ENCODE results near the gene HOXB4. TPM values are rescaled to one million over a fixed set of nuclear protein-coding genes. Genes with fewer than 3 reads are reported as not detected.

Gene HOXB4
- total RNA-seq, 1 experiment from 2014 or later, result 4.3 TPM

DNA sequence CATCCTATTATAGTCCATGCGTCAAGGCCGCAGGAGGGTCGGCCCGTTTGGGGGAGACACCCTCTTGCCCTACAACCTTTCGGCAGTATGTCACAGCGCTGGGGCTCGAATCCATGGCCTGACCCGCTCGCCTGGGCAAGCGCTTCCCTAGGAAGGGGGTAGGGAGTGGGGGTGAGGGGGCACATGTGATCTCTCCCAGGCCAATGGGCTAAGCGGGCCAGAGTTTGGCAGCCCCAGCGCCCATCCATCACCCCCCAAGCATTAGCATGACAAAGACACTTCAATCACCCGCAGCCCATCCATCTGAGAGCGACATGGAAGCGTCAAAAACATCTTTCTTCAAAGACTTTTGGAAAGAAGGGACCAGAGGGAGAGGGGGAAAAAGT, 47.3 kb downstream of the HOXB4 start, which contains the start of gene HOXB1:
HOXB1 (minus strand) TSS at position 125 of the 386 bp plus-strand sequence; CDS start at position 18, 107 bp downstream.
- H3K27ac ChIP-seq (ENCODE audit: low read length), result no peak within 1 kb of the TSS
- H4K20me1 ChIP-seq (ENCODE audit: insufficient read depth, low read depth, low read length), result no peaks in the 10 kb centered on the region
- H3K9me2 ChIP-seq (replicated peaks; ENCODE audit: insufficient read depth, low read length), result no peaks in the 10 kb centered on the region
- no peak within 1 kb of the TSS for H2AFZ ChIP-seq (ENCODE audit: low read length)
- no peak within 1 kb of the TSS for H3K4me2 ChIP-seq (ENCODE audit: low read depth, low read length, poor library complexity, severe bottlenecking)
- H3K79me2 ChIP-seq (ENCODE audit: low read length), result no peaks in the 10 kb centered on the region
- H3K4me1 ChIP-seq (ENCODE audit: low read length), result no peaks in the 10 kb centered on the region
- no peaks in the 10 kb centered on the region for H3K9me3 ChIP-seq (ENCODE audit: low read length)
- no peaks in the 10 kb centered on the region for H3K27me3 ChIP-seq (ENCODE audit: low read length)
- no peak within 1 kb of the TSS for H3K4me3 ChIP-seq (ENCODE audit: low read length)
- H3K9ac ChIP-seq (ENCODE audit: low read length), result no peak within 1 kb of the TSS
- H3K36me3 ChIP-seq (ENCODE audit: insufficient read depth, low read length), result no peaks in the 10 kb centered on the region
- no peak for DNase-seq

DNA sequence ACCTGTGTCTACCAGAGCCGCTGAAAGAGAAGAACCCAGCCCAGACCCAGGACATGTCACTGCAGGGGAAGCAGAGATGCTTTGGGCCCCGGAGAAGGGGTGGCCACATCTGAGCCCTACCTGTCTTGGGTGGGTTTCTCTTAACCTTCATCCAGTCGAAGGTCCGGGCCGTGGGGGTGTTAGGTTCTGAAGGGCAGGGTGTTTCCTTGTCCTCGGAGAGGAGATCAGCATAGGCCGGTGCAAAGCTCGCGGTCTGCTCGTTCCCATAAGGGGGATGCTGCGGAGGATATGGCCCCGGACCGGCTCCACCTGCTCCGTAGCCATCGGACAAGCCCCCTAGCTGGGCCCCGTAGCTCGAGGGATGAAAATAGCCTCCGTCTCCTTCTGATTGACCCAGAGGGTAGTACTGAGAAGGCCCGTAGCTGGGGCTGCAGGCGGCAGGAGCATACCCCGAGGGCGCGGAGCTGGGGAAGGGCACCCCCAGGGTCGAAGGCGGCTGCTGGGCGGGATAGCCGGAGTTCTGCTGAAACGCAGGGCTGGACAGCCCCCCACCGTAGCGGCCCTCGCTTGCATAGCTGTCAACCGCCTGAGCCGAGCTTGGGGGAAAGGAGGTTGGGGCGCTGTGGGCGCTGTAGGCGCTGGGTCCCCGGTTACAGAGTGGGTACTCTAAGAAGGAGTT, 47.8 kb downstream of the HOXB4 start:
- Histone ChIP-seq H2AFZ (ENCODE audit: low read length) (no peak overlapping the region), H3K4me3 (ENCODE audit: low read length) (no peak overlapping the region), H3K4me1 (ENCODE audit: low read length) (no peaks in the 10 kb centered on the region), H3K9me3 (ENCODE audit: low read length) (no peaks in the 10 kb centered on the region), H3K27ac (ENCODE audit: low read length) (no peak overlapping the region), H3K36me3 (ENCODE audit: insufficient read depth, low read length) (no peaks in the 10 kb centered on the region), H3K79me2 (ENCODE audit: low read length) (no peaks in the 10 kb centered on the region), H3K9me2 (replicated peaks; ENCODE audit: insufficient read depth, low read length) (no peaks in the 10 kb centered on the region), H3K27me3 (ENCODE audit: low read length) (no peaks in the 10 kb centered on the region), H4K20me1 (ENCODE audit: insufficient read depth, low read depth, low read length) (no peaks in the 10 kb centered on the region), H3K9ac (ENCODE audit: low read length) (no peak overlapping the region), H3K4me2 (ENCODE audit: low read depth, low read length, poor library complexity, severe bottlenecking) (no peak overlapping the region)
- no peak for DNase-seq

DNA sequence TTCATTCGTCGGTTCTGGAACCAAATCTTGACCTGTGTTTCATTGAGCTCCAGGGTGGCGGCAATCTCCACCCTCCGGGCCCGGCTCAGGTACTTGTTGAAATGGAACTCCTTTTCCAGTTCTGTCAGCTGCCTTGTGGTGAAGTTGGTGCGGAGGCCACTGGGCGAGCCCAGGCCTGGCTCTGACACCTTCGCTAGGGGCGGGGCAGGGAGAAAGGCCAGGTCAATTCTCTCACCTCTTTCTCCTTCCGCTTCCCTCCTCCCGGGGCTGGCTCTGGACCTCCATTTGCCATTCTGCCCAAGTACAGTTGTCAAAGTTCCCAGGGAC, 48.5 kb downstream of the HOXB4 start:
- no peaks in the 10 kb centered on the region for H3K9me2 ChIP-seq (replicated peaks; ENCODE audit: insufficient read depth, low read length)
- no peaks in the 10 kb centered on the region for H3K4me1 ChIP-seq (ENCODE audit: low read length)
- H3K27me3 ChIP-seq (ENCODE audit: low read length), result no peaks in the 10 kb centered on the region
- H3K9ac ChIP-seq (ENCODE audit: low read length), result no peak overlapping the region
- DNase-seq, result no peak
- H3K79me2 ChIP-seq (ENCODE audit: low read length), result no peaks in the 10 kb centered on the region
- H3K36me3 ChIP-seq (ENCODE audit: insufficient read depth, low read length), result no peaks in the 10 kb centered on the region
- H3K27ac ChIP-seq (ENCODE audit: low read length), result no peak overlapping the region
- H3K4me3 ChIP-seq (ENCODE audit: low read length), result no peak overlapping the region
- no peak overlapping the region for H2AFZ ChIP-seq (ENCODE audit: low read length)
- no peaks in the 10 kb centered on the region for H3K9me3 ChIP-seq (ENCODE audit: low read length)
- no peak overlapping the region for H3K4me2 ChIP-seq (ENCODE audit: low read depth, low read length, poor library complexity, severe bottlenecking)
- H4K20me1 ChIP-seq (ENCODE audit: insufficient read depth, low read depth, low read length), result no peaks in the 10 kb centered on the region

DNA sequence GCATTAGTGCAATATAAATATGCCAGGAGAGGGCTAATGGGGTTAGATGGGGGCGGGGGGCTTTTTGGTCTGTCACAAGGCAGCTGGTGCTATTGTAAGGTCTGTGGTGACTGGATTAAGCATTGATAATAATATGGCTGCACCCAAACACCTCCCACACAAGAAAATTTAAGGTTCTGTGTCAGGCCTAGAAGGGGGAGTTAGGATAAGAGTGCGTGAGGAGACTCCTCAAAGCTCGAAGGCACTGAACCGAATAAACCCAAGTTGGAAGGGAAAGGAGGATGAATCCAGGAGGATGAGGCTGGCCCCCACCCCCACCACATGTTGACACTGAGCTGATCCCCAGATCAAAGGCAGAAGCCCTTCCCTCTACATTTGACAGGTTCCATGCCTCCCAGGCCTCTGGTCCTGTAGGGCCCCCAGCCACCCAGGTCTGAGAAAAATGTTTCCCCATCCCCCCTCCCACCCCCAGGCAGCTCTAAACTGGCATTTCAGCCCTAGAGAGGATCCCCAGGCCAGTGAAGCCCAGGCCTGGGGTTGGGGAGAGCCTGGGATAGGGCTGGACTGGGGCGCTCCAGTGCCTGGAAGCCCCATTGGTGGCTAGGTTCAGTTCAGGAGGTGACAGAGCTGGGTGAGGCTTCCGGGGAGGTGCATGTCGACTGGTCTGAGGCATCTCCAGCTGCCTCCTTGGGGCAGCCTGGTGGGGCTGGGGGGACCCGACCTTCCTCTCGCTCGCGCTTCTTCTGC, 49.0 kb downstream of the HOXB4 start:
- no peak overlapping the region for H3K4me3 ChIP-seq (ENCODE audit: low read length)
- no peaks in the 10 kb centered on the region for H3K79me2 ChIP-seq (ENCODE audit: low read length)
- DNase-seq, result no peak
- no peak overlapping the region for H3K4me2 ChIP-seq (ENCODE audit: low read depth, low read length, poor library complexity, severe bottlenecking)
- H4K20me1 ChIP-seq (ENCODE audit: insufficient read depth, low read depth, low read length), result no peaks in the 10 kb centered on the region
- no peaks in the 10 kb centered on the region for H3K9me2 ChIP-seq (replicated peaks; ENCODE audit: insufficient read depth, low read length)
- H3K27me3 ChIP-seq (ENCODE audit: low read length), result no peaks in the 10 kb centered on the region
- H3K4me1 ChIP-seq (ENCODE audit: low read length), result no peaks in the 10 kb centered on the region
- H3K36me3 ChIP-seq (ENCODE audit: insufficient read depth, low read length), result no peaks in the 10 kb centered on the region
- no peak overlapping the region for H3K9ac ChIP-seq (ENCODE audit: low read length)
- no peaks in the 10 kb centered on the region for H3K9me3 ChIP-seq (ENCODE audit: low read length)
- no peak overlapping the region for H3K27ac ChIP-seq (ENCODE audit: low read length)
- no peak overlapping the region for H2AFZ ChIP-seq (ENCODE audit: low read length)

DNA sequence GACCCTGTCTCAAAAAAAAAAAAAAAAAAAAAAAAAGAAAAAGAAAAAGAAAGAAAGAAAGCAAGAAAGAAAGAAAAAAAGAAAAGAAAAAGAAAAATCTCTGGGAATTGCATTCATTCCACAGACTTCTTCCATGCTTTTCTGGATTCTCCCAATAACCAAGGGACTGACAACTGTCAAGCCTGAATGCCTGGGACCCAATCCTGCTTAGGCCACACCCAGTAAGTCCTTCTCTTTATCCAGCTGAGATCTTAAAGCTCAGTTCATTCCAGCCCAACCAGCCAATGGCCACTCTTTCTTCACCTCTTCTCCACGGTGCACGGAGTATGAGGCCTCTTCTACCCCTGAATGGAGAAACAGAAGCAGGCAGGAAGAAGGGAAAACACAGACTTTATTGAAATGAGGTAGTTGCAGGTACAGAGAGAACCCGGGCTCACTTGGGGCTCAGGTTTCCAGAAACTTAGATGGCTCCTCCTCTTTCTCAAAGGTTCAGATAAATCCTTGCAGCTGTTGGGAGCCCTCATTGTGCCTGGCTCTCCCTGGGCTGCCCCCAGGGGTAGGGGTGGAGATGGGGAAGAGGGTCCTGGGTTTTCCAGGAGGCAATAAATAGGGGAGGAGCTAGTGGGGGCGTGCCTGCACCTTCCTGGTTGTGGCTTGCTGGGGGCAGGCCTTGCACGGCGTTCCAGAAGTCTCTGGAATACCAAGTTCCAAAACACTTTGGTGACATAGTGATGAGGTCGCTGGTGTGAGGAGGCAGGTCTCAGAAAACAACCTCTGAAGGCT, 49.8 kb downstream of the HOXB4 start:
- no peak overlapping the region for H3K27ac ChIP-seq (ENCODE audit: low read length)
- H3K4me3 ChIP-seq (ENCODE audit: low read length), result no peak overlapping the region
- H3K9me2 ChIP-seq (replicated peaks; ENCODE audit: insufficient read depth, low read length), result no peaks in the 10 kb centered on the region
- H3K9ac ChIP-seq (ENCODE audit: low read length), result no peak overlapping the region
- H3K27me3 ChIP-seq (ENCODE audit: low read length), result no peaks in the 10 kb centered on the region
- no peaks in the 10 kb centered on the region for H4K20me1 ChIP-seq (ENCODE audit: insufficient read depth, low read depth, low read length)
- no peak overlapping the region for H2AFZ ChIP-seq (ENCODE audit: low read length)
- H3K4me1 ChIP-seq (ENCODE audit: low read length), result no peaks in the 10 kb centered on the region
- no peak overlapping the region for H3K4me2 ChIP-seq (ENCODE audit: low read depth, low read length, poor library complexity, severe bottlenecking)
- H3K9me3 ChIP-seq (ENCODE audit: low read length), result no peaks in the 10 kb centered on the region
- DNase-seq, result no peak
- no peaks in the 10 kb centered on the region for H3K36me3 ChIP-seq (ENCODE audit: insufficient read depth, low read length)
- H3K79me2 ChIP-seq (ENCODE audit: low read length), result no peaks in the 10 kb centered on the region

DNA sequence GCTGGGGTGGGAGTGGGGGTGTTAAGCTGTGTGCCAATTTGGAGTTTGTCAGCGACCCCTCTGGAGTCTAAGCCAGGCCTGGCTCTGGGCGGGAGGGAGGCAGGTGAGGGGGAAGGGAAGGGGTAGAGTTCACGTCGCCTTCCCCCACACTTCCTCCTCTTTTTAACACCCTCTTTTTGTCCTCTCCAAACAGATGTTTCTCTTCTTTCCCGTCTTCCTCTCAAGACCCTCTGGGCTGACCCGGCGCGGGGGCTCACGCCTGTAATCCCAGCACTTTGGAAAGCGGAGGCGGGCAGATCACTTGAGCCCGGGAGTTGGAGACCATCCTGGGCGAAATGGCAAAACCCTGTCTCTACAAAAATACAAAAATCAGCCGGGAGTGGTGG, 50.6 kb downstream of the HOXB4 start:
- no peaks in the 10 kb centered on the region for H3K27me3 ChIP-seq (ENCODE audit: low read length)
- no peak overlapping the region for H2AFZ ChIP-seq (ENCODE audit: low read length)

DNA sequence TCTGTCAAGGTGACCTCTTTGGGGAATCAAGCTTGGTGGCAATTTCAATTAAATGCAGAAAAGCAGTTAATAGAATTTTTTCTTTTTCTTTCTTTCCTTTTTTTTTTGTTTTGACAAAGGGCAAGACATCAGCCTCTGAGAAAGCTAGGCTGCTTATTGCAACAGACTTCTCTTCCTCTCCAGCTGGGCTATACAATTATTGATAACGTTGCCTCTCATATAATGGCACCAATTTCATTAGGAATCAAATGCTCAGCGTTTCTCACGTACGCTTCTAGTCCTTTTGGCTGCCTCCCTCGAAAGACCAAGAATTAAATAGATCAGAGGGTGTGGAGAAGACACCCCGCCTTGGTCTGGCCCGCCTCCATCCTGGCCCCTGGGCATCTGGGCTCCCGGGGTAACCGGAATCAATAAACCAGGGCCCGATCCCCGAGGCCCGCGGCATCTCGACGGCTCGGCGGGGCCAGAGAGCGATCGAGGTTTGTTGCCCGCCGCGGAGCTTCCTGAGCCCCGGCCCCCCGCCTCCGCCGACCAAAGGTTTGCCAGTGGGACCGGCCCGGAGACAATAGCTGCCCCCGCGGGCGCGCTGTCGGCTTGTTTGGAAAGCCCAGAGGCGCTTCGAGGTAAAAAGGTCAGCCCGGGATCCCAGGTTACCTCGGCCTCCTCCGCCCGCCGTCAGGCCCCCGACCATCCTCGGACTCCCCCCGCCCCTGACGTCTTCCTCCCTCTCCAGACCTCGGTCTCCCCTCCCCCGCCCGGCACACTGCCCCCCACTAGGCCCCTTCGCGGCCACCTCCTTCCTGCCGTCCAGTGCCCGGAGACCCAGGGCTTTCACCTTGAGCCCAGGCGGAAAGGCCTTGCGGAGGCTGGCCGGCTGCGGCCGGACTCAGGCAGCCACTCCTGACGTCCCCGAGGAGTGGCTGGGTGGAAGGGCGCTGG, 51.3 kb downstream of the HOXB4 start:
- Histone ChIP-seq H3K4me1 (ENCODE audit: low read length) (no peaks in the 10 kb centered on the region), H4K20me1 (ENCODE audit: insufficient read depth, low read depth, low read length) (no peaks in the 10 kb centered on the region), H3K9ac (ENCODE audit: low read length) (no peak overlapping the region), H3K4me3 (ENCODE audit: low read length) (no peak overlapping the region), H3K4me2 (ENCODE audit: low read depth, low read length, poor library complexity, severe bottlenecking) (no peak overlapping the region), H2AFZ (ENCODE audit: low read length) (no peak overlapping the region), H3K36me3 (ENCODE audit: insufficient read depth, low read length) (no peaks in the 10 kb centered on the region), H3K27me3 (ENCODE audit: low read length) (no peaks in the 10 kb centered on the region), H3K9me2 (replicated peaks; ENCODE audit: insufficient read depth, low read length) (no peaks in the 10 kb centered on the region), H3K79me2 (ENCODE audit: low read length) (no peaks in the 10 kb centered on the region), H3K9me3 (ENCODE audit: low read length) (no peaks in the 10 kb centered on the region), H3K27ac (ENCODE audit: low read length) (no peak overlapping the region)
- no peak for DNase-seq

More for the DNA sequence above, 50.6 kb downstream of the HOXB4 start:
- Histone ChIP-seq H3K9me3 (ENCODE audit: low read length) (no peaks in the 10 kb centered on the region), H4K20me1 (ENCODE audit: insufficient read depth, low read depth, low read length) (no peaks in the 10 kb centered on the region), H3K79me2 (ENCODE audit: low read length) (no peaks in the 10 kb centered on the region), H3K27ac (ENCODE audit: low read length) (no peak overlapping the region), H3K4me1 (ENCODE audit: low read length) (no peaks in the 10 kb centered on the region), H3K4me2 (ENCODE audit: low read depth, low read length, poor library complexity, severe bottlenecking) (no peak overlapping the region), H3K4me3 (ENCODE audit: low read length) (no peak overlapping the region), H3K36me3 (ENCODE audit: insufficient read depth, low read length) (no peaks in the 10 kb centered on the region), H3K9me2 (replicated peaks; ENCODE audit: insufficient read depth, low read length) (no peaks in the 10 kb centered on the region), H3K9ac (ENCODE audit: low read length) (no peak overlapping the region)
- DNase-seq, result no peak

Measured in Karpas-422 (cell line).